HepG2 (cell line): Measurements from ENCODE around the gene APOLD1. TPM values are rescaled to one million over a fixed set of nuclear protein-coding genes. Genes with fewer than 3 reads are reported as not detected.

Experiments used
- ATAC-seq: fragments of 200-7000 bp; cut with Tn5 transposase; 3 replicates; pipeline ENCODE4 v1.9.1; 2020; ENCODE audit warnings: mild to moderate bottlenecking, moderate library complexity
- BruUV-seq: library from RNA; stranded (reverse); fragments of 400-500 nt; replicated peaks from 2 replicates; lab custom pipeline; 2021; lab: Mats Ljungman, UMichigan
- CTCF ChIA-PET: fragments of 300-600 bp; formaldehyde crosslinking; extraction: SDS; loops from one replicate; lab custom pipeline; 2021; ENCODE audit warnings: low total read pairs, inconsistent platforms, low intra/inter-chr PET ratio; lab: Yijun Ruan, JAX
- POLR2A ChIA-PET: fragments of 350-600 bp; sonication (Branson Sonifier 250); formaldehyde crosslinking; loops from one replicate; lab custom pipeline; 2020; ENCODE audit warnings: antibody characterized with exemption, inconsistent platforms; lab: Yijun Ruan, JAX
- DNase-seq: peaks from one replicate; pipeline ENCODE4 v3.0.0-alpha.2; 2015; ENCODE audit warnings: low spot score
- FAIRE-seq: peaks from 3 replicates; lab custom pipeline; 2011; peaks lifted over from hg19 to GRCh38; lab: Jason Lieb, UNC
- H2AFZ ChIP-seq: one replicate; pipeline ENCODE4 v1.6.1; 2011; ENCODE audit warnings: low read length, inconsistent platforms
- H3K27ac ChIP-seq: fragments of 300-600 bp; 3 replicates; pipeline ENCODE4 v1.8.0; 2011; ENCODE audit warnings: mixed run types, mild to moderate bottlenecking, mixed read lengths, low read length, inconsistent platforms; ENCODE audit not compliant: insufficient read depth; ENCODE audit errors: extremely low read length
- H3K27me3 ChIP-seq, 2 experiments: fragments of 200-600 bp in 1 of 2; 2 replicates in 1 of 2; 3 replicates in 1 of 2; pipeline versions ENCODE4 v1.6.0 to v1.8.0; 2011; ENCODE audit warnings: low read length in 2 of 2, mild to moderate bottlenecking in 2 of 2, moderate library complexity in 2 of 2, inconsistent platforms in 1 of 2; ENCODE audit not compliant: insufficient read depth in 2 of 2, control insufficient read depth in 1 of 2
- H3K36me3 ChIP-seq, 2 experiments: fragments of 200-600 bp in 1 of 2; replicated peaks in 1 of 2; 2 replicates in 1 of 2; 3 replicates in 1 of 2; pipeline versions ENCODE4 v1.5.1 to v1.8.0; 2011; ENCODE audit warnings: low read length in 2 of 2, inconsistent platforms in 1 of 2; ENCODE audit not compliant: insufficient read depth in 2 of 2, control insufficient read depth in 1 of 2
- H3K4me1 ChIP-seq: 2 replicates; pipeline ENCODE4 v1.5.1; 2012; ENCODE audit warnings: low read length, inconsistent platforms; ENCODE audit not compliant: insufficient read depth
- H3K4me2 ChIP-seq: 2 replicates; pipeline ENCODE4 v1.6.0; 2011; ENCODE audit warnings: low read depth, low read length, inconsistent platforms
- H3K4me3 ChIP-seq, 3 experiments: fragments of 200-600 bp in 1 of 3; sonication (generic), shearing (Covaris generic) in 1 of 3; replicated peaks in 1 of 3; 2 replicates each; pipeline ENCODE4 v1.5.1; 2011 to 2016; ENCODE audit warnings: low read length in 3 of 3, inconsistent platforms in 2 of 3, low read depth in 2 of 3, mild to moderate bottlenecking in 2 of 3, control low read depth in 1 of 3, mixed read lengths in 1 of 3; ENCODE audit not compliant: insufficient read depth in 1 of 3
- H3K79me2 ChIP-seq: one replicate; pipeline ENCODE4 v1.6.1; 2011; ENCODE audit warnings: low read length, inconsistent platforms; ENCODE audit not compliant: insufficient read depth
- H3K9ac ChIP-seq: 2 replicates; pipeline ENCODE4 v1.6.0; 2011; ENCODE audit warnings: mild to moderate bottlenecking, low read depth, low read length, inconsistent platforms; ENCODE audit not compliant: insufficient read depth
- H3K9me3 ChIP-seq: 2 replicates; pipeline ENCODE4 v1.5.1; 2012; ENCODE audit warnings: mild to moderate bottlenecking, low read length
- H4K20me1 ChIP-seq: 2 replicates; pipeline ENCODE4 v1.6.0; 2011; ENCODE audit warnings: inconsistent platforms, mild to moderate bottlenecking, low read length, moderate library complexity; ENCODE audit not compliant: insufficient read depth
- CHD2 ChIP-seq: IDR thresholded peaks from 2 replicates; pipeline ENCODE4 v1.6.1; 2011; ENCODE audit warnings: low read depth, low read length, improper control_type of control experiment
- DPF2 ChIP-seq: sonication (generic); formaldehyde crosslinking; IDR thresholded peaks from 2 replicates; pipeline ENCODE4 v1.4.0; 2020; ENCODE audit warnings: mild to moderate bottlenecking, low read depth, missing genetic modification reagents, borderline replicate concordance
- FOXA1 ChIP-seq, 2 experiments: fragments of 450-650 bp in 1 of 2; sonication (generic) in 1 of 2; formaldehyde crosslinking in 1 of 2; IDR thresholded peaks; 2 replicates each; pipeline versions ENCODE4 v1.4.0 to v1.6.1; 2016 to 2020; ENCODE audit warnings: missing genetic modification reagents in 1 of 2
- KLF16 ChIP-seq, 2 experiments: sonication (generic) in 1 of 2; formaldehyde crosslinking in 1 of 2; IDR thresholded peaks; 2 replicates each; pipeline versions ENCODE4 v1.6.1 to v1.8.0; 2016 to 2023; ENCODE audit warnings: missing genetic modification reagents in 2 of 2, missing compliant biosample characterization in 1 of 2
- PTBP1 ChIP-seq: fragments of 200-400 bp; formaldehyde crosslinking; IDR thresholded peaks from 2 replicates; pipeline ENCODE4 v1.6.1; 2018; ENCODE audit warnings: low read length, low read depth; ENCODE audit not compliant: poor library complexity, severe bottlenecking
- RCOR2 ChIP-seq: IDR thresholded peaks from 2 replicates; pipeline ENCODE4 v1.6.1; 2016; ENCODE audit warnings: missing biosample characterization, missing genetic modification reagents
- SIX1 ChIP-seq: sonication (generic); formaldehyde crosslinking; IDR thresholded peaks from 2 replicates; pipeline ENCODE4 v1.4.0; 2020; ENCODE audit warnings: missing genetic modification reagents, borderline replicate concordance
- SOX5 ChIP-seq: IDR thresholded peaks from 2 replicates; pipeline ENCODE4 v1.6.1; 2016; ENCODE audit warnings: borderline replicate concordance
- ZNF160 ChIP-seq: sonication (generic); formaldehyde crosslinking; IDR thresholded peaks from 2 replicates; pipeline ENCODE4 v1.8.0; 2022; ENCODE audit warnings: mild to moderate bottlenecking, inconsistent platforms, missing genetic modification reagents
- ZNF484 ChIP-seq: sonication (generic); formaldehyde crosslinking; IDR thresholded peaks from 2 replicates; pipeline ENCODE4 v1.5.1; 2020; ENCODE audit warnings: mild to moderate bottlenecking, low read depth, missing genetic modification reagents, borderline replicate concordance
- WGBS: methylation state at CpG from one replicate; pipeline ENCODE4 v1.1.6; 2017; ENCODE audit warnings: low lambda C conversion rate; 5-methylcytosine and 5-hydroxymethylcytosine counted together
- in situ Hi-C: cut with HindIII; loops from 2 replicates; pipeline ENCODE4 v1.10.0; 2017; ENCODE audit warnings: low pct_unique_long_range_greater_than_20kb; ENCODE audit not compliant: extremely low pct_ligation_motif_present
- intact Hi-C: fragments of 100-400 bp; cut with micrococcal nuclease; formaldehyde crosslinking; loops from one replicate; pipeline ENCODE4 v1.10.0; 2022; ENCODE audit not compliant: unreplicated experiment
- polyA plus RNA-seq, 8 experiments: library from polyadenylated mRNA; depleted of rRNA in 3 of 8; stranded (reverse) in 7 of 8; unstranded in 1 of 8; fragments of >200 nt; fragmentation: Illumina TruSeq in 4 of 8; extraction: Trizol in 4 of 8; gene quantifications; 2 replicates each; pipeline versions ENCODE4 v1.2.1 to v1.2.3, GENCODE V29; 2011 to 2016; ENCODE audit warnings: low read depth in 4 of 8, missing spikeins in 1 of 8, mixed read lengths in 1 of 8; ENCODE audit not compliant: insufficient read depth in 1 of 8
- total RNA-seq, 5 experiments: library from RNA; depleted of rRNA; stranded (reverse); fragments of >200 nt; fragmentation: Illumina TruSeq; extraction: Trizol; gene quantifications; 2 replicates each; pipeline ENCODE4 v1.2.3, GENCODE V29; 2016; ENCODE audit warnings: low read depth in 1 of 5
- TF ChIP-seq, protein P1 (sequence below): IDR thresholded peaks from 2 replicates; pipeline ENCODE4 v1.4.0; 2020; ENCODE audit warnings: mild to moderate bottlenecking, missing genetic modification reagents
- TF ChIP-seq, protein P2 (sequence below): sonication (generic); formaldehyde crosslinking; IDR thresholded peaks from 2 replicates; pipeline ENCODE4 v1.5.0; 2020; ENCODE audit warnings: mild to moderate bottlenecking, missing genetic modification reagents, borderline replicate concordance
- TF ChIP-seq, protein P3 (sequence below): sonication (generic); formaldehyde crosslinking; IDR thresholded peaks from 2 replicates; pipeline ENCODE4 v1.8.0; 2022; ENCODE audit warnings: low read depth, missing genetic modification reagents

Gene APOLD1
- total and polyA plus RNA-seq, 2 of the 13 experiments (the other 11 are each of a cell fraction or from before 2014, with no cell fraction given) = 0.20 to 0.84 TPM

DNA sequence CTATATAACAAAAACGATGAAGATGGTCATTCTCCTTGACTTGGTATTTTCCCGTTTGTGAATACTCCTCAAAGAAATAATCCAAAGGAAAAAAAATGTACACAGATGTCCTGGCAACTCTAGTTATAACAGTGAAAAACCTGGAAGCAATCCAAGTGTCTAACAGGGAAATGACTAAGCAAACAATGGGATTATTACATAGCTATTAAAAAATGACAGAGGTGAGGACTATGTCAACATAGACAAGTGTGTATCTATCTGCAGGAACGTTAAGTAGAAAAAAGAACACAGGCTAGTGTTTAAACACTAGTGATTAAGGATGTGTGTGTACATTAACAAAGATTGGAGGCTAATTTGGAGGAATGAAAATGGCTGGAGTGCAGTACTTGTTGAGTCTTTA lies 5.9 kb upstream of the APOLD1 start (continued):
- TF ChIP-seq, protein P1, sequence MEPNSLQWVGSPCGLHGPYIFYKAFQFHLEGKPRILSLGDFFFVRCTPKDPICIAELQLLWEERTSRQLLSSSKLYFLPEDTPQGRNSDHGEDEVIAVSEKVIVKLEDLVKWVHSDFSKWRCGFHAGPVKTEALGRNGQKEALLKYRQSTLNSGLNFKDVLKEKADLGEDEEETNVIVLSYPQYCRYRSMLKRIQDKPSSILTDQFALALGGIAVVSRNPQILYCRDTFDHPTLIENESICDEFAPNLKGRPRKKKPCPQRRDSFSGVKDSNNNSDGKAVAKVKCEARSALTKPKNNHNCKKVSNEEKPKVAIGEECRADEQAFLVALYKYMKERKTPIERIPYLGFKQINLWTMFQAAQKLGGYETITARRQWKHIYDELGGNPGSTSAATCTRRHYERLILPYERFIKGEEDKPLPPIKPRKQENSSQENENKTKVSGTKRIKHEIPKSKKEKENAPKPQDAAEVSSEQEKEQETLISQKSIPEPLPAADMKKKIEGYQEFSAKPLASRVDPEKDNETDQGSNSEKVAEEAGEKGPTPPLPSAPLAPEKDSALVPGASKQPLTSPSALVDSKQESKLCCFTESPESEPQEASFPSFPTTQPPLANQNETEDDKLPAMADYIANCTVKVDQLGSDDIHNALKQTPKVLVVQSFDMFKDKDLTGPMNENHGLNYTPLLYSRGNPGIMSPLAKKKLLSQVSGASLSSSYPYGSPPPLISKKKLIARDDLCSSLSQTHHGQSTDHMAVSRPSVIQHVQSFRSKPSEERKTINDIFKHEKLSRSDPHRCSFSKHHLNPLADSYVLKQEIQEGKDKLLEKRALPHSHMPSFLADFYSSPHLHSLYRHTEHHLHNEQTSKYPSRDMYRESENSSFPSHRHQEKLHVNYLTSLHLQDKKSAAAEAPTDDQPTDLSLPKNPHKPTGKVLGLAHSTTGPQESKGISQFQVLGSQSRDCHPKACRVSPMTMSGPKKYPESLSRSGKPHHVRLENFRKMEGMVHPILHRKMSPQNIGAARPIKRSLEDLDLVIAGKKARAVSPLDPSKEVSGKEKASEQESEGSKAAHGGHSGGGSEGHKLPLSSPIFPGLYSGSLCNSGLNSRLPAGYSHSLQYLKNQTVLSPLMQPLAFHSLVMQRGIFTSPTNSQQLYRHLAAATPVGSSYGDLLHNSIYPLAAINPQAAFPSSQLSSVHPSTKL (CRISPR knock-in tag) = 0 out of 2 replicates have a peak, but pooled peaks have one; percentile 27
- TF ChIP-seq SOX5 (CRISPR knock-in tag) = peak; percentile 20; the same call in 1 of the 2 replicates
- TF ChIP-seq FOXA1 (IDR thresholded peaks at IDR 0.05) = no peak
- TF ChIP-seq FOXA1 (CRISPR knock-in tag; IDR thresholded peaks at IDR 0.05) = peak; percentile 41

DNA sequence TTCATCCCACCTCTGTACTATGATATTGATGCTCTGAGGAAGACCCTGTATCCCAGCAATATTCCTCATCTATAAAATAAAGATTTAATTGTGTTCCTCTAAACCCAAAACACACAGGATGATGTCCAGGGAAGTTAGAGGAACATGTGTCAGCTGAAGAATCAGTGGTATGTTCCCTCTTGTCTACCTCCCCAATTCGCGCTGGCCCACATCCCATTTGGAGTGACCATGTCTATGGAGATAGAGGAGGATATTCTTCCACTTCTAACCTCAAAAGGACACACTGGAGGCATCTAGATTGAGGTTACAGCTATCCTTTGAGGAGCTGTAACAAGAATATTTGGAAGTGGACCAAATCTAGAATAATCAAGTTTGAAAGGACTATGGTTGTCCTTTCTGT lies 1.3 kb upstream of the APOLD1 start:
- Histone ChIP-seq H4K20me1 (no peaks in the 10 kb centered on the region), H3K27ac (no peak overlapping the region), H3K4me2 (no peak overlapping the region), H3K36me3 (no peaks in the 10 kb centered on the region), H2AFZ (no peak overlapping the region), H3K4me1 (peaks cover 35% of the 10 kb centered on the region), H3K9me3 (no peaks in the 10 kb centered on the region), H3K79me2 (no peaks in the 10 kb centered on the region), H3K4me3 (no peak overlapping the region), H3K27me3 (peaks cover 0 to 35% of the 10 kb centered on the region in 2 experiments; a peak in 4 of 5 replicates), H3K9ac (no peak overlapping the region)
- FAIRE-seq = no peak
- no peak for DNase-seq
- in situ Hi-C loops = loop anchor here (25.0 kb wide), 1 partner anchor 428 kb away; no protein-coding TSS in a partner anchor
- ChIA-PET CTCF (no interaction called here), POLR2A (no interaction called here)
- no peak for ATAC-seq
- WGBS = 85% methylated on average over 2 of the region's 2 CpGs
- intact Hi-C loops = no loop called here
- no TSS peak for BruUV-seq
- TF ChIP-seq DPF2 (CRISPR knock-in tag) (no peak), ZNF160 (CRISPR knock-in tag) (no peak), RCOR2 (CRISPR knock-in tag) (no peak), ZNF484 (CRISPR knock-in tag) (no peak), KLF16 (CRISPR knock-in tag; IDR thresholded peaks at IDR 0.05) (no peak), SIX1 (no peak), CHD2 (no peak), PTBP1 (no peak)
- TF ChIP-seq, protein P2, sequence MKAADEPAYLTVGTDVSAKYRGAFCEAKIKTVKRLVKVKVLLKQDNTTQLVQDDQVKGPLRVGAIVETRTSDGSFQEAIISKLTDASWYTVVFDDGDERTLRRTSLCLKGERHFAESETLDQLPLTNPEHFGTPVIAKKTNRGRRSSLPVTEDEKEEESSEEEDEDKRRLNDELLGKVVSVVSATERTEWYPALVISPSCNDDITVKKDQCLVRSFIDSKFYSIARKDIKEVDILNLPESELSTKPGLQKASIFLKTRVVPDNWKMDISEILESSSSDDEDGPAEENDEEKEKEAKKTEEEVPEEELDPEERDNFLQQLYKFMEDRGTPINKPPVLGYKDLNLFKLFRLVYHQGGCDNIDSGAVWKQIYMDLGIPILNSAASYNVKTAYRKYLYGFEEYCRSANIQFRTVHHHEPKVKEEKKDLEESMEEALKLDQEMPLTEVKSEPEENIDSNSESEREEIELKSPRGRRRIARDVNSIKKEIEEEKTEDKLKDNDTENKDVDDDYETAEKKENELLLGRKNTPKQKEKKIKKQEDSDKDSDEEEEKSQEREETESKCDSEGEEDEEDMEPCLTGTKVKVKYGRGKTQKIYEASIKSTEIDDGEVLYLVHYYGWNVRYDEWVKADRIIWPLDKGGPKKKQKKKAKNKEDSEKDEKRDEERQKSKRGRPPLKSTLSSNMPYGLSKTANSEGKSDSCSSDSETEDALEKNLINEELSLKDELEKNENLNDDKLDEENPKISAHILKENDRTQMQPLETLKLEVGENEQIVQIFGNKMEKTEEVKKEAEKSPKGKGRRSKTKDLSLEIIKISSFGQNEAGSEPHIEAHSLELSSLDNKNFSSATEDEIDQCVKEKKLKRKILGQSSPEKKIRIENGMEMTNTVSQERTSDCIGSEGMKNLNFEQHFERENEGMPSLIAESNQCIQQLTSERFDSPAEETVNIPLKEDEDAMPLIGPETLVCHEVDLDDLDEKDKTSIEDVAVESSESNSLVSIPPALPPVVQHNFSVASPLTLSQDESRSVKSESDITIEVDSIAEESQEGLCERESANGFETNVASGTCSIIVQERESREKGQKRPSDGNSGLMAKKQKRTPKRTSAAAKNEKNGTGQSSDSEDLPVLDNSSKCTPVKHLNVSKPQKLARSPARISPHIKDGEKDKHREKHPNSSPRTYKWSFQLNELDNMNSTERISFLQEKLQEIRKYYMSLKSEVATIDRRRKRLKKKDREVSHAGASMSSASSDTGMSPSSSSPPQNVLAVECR (CRISPR knock-in tag) = no peak
- TF ChIP-seq, protein P3, sequence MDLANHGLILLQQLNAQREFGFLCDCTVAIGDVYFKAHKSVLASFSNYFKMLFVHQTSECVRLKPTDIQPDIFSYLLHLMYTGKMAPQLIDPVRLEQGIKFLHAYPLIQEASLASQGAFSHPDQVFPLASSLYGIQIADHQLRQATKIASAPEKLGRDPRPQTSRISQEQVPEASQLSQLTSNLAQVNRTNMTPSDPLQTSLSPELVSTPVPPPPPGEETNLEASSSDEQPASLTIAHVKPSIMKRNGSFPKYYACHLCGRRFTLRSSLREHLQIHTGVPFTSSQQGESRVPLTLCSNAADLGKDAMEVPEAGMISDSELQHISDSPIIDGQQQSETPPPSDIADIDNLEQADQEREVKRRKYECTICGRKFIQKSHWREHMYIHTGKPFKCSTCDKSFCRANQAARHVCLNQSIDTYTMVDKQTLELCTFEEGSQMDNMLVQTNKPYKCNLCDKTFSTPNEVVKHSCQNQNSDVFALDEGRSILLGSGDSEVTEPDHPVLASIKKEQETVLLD = no peak
